RWPE1 (cell line): ENCODE measurements around the gene DDX21.
"Not testable (repeated sequence)": the region's sequence is repeated elsewhere in the genome, so short reads cannot be mapped to it uniquely, and the experiment has no call there.

ENCODE experiments used
- CTCF ChIA-PET: fragments of 350-600 bp; sonication (Branson Sonifier 250); formaldehyde crosslinking; extraction: SDS; loops from one replicate; lab custom pipeline; 2021; lab: Yijun Ruan, JAX
- POLR2A ChIA-PET: fragments of 400-600 bp; formaldehyde crosslinking; extraction: SDS; loops from one replicate; lab custom pipeline; 2020; ENCODE audit warnings: antibody characterized with exemption; ENCODE audit not compliant: low non-redundant PET; lab: Yijun Ruan, JAX
- DNase-seq: peaks from one replicate; pipeline ENCODE4 v3.0.0; 2012; ENCODE audit warnings: low spot score
- H3K27ac ChIP-seq: fragments of 450-650 bp; 2 replicates; pipeline ENCODE4 v1.5.1; 2017
- CTCF ChIP-seq: fragments of 450-650 bp; conservative IDR thresholded peaks from 2 replicates; pipeline ENCODE4 v1.5.1; 2017; ENCODE audit warnings: low read depth, mild to moderate bottlenecking

DDX21 gene

GRCh38 chr10:68955832-68956532 is at the start of gene DDX21:
DDX21 (plus strand) TSS chr10:68956170; CDS start chr10:68956226, 56 bp downstream.
- DNase-seq: peak; percentile 99
- CTCF ChIA-PET: interaction anchor here (0.6 to 1.5 kb wide), 7 partner anchors 12 to 1464 kb away, joined by 3 to 7 read pairs (median 4); partner anchors contain the start of gene ATOH7
- H3K27ac ChIP-seq: peak within 1 kb of the TSS; percentile 82
- peak; percentile 76 for TF ChIP-seq CTCF
- POLR2A ChIA-PET: interaction anchor here (0.6 kb wide), 3 partner anchors 55 to 548 kb away, joined by 4 to 9 read pairs (median 5); partner anchors contain the start of gene DDX50

- POLR2A ChIA-PET: interaction anchor here (0.5 to 0.6 kb wide), 2 partner anchors 21 to 218 kb away, joined by 3 to 4 read pairs; no protein-coding TSS in a partner anchor
- no peak for TF ChIP-seq CTCF
- no peak for DNase-seq
- no peak overlapping the region for H3K27ac ChIP-seq
- CTCF ChIA-PET: interaction anchor here (0.7 kb wide), 2 partner anchors 34 to 468 kb away, joined by 3 read pairs; no protein-coding TSS in a partner anchor
These were observed 31.4 kb upstream of the DDX21 start for GRCh38 chr10:68924593-68924992.

- CTCF ChIA-PET: interaction anchor here (0.6 kb wide), 1 partner anchor 49 kb away, joined by 6 read pairs; no protein-coding TSS in a partner anchor
- no peak for DNase-seq
- POLR2A ChIA-PET: no interaction called here
- no peak overlapping the region for H3K27ac ChIP-seq
- TF ChIP-seq CTCF: no peak
These were observed 30.5 kb upstream of the DDX21 start for GRCh38 chr10:68925489-68925888.

- DNase-seq, H3K27ac ChIP-seq, CTCF ChIA-PET, POLR2A ChIA-PET: not testable (repeated sequence)
These were observed 26.8 kb upstream of the DDX21 start for GRCh38 chr10:68929157-68929556.

- CTCF ChIA-PET, DNase-seq, H3K27ac ChIP-seq, POLR2A ChIA-PET: not testable (repeated sequence)
These were observed 26.1 kb upstream of the DDX21 start for GRCh38 chr10:68929888-68930287.

GRCh38 chr10:68932860-68933259 is 23.1 kb upstream of the DDX21 start:
- CTCF ChIA-PET, H3K27ac ChIP-seq, DNase-seq, POLR2A ChIA-PET: not testable (repeated sequence)

- DNase-seq: no peak
- POLR2A ChIA-PET: no interaction called here
- CTCF ChIA-PET: no interaction called here
- H3K27ac ChIP-seq: no peak overlapping the region
- TF ChIP-seq CTCF: no peak
These were observed 21.0 kb upstream of the DDX21 start for GRCh38 chr10:68934994-68935393.

- no peak for DNase-seq
- TF ChIP-seq CTCF: no peak
- POLR2A ChIA-PET: no interaction called here
- CTCF ChIA-PET: interaction anchor here (1.2 kb wide), 1 partner anchor 10 kb away, joined by 3 read pairs; no protein-coding TSS in a partner anchor
- H3K27ac ChIP-seq: no peak overlapping the region
These were observed 17.9 kb upstream of the DDX21 start for GRCh38 chr10:68938117-68938516.
